GM21717 (cell line): ENCODE results near the gene PRSS33.
A peak's percentile ranks its signal among the peaks of the same experiment; 100 is the strongest.

Experiments
- ATAC-seq: cut with Tn5 transposase; IDR thresholded peaks from one replicate; pipeline ENCODE4 v1.9.1; 2021; ENCODE audit warnings: mild to moderate bottlenecking, moderate library complexity; ENCODE audit not compliant: unreplicated experiment

PRSS33 gene

DNA sequence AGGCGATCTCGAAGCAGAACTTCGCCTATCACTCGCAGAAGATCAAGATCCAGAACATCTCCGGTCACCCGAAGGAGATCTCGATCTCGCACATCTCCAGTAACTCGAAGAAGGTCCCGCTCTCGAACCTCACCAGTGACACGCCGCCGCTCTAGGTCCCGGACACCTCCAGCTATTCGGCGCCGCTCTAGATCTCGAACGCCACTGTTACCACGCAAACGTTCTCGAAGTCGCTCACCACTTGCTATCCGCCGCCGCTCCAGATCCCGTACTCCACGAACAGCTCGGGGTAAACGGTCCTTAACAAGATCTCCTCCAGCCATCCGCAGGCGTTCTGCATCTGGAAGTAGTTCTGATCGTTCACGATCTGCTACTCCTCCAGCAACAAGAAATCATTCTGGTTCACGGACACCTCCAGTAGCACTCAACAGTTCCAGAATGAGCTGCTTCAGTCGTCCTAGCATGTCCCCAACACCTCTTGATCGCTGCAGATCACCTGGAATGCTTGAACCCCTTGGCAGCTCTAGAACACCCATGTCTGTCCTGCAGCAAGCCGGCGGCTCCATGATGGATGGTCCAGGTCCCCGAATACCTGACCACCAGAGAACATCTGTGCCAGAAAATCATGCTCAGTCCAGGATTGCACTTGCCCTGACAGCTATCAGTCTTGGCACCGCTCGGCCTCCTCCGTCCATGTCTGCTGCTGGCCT, 20.8 kb downstream of the PRSS33 start:
- ATAC-seq, result no peak

DNA sequence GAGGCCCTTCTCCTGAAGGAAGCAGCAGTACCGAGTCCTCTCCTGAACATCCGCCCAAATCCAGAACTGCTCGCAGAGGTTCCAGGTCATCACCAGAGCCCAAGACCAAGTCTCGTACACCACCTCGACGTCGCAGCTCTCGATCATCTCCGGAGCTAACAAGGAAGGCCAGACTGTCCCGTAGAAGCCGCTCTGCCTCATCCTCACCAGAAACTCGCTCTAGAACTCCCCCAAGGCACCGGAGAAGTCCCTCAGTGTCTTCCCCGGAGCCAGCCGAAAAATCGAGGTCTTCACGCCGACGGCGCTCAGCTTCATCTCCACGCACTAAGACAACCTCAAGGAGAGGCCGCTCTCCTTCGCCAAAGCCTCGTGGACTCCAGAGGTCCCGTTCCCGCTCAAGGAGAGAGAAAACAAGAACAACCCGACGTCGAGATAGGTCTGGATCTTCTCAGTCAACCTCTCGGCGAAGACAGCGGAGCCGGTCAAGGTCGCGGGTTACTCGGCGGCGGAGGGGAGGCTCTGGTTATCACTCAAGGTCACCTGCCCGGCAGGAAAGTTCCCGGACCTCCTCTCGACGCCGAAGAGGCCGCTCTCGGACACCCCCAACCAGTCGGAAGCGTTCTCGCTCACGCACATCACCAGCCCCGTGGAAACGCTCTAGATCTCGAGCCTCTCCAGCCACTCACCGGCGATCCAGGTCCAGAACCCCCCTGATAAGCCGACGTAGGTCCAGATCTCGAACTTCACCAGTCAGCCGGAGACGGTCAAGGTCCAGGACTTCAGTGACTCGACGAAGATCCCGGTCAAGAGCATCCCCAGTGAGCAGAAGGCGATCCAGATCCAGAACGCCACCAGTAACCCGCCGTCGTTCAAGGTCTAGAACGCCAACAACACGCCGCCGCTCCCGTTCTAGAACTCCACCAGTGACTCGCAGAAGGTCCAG, 21.6 kb downstream of the PRSS33 start:
- ATAC-seq, result no peak

DNA sequence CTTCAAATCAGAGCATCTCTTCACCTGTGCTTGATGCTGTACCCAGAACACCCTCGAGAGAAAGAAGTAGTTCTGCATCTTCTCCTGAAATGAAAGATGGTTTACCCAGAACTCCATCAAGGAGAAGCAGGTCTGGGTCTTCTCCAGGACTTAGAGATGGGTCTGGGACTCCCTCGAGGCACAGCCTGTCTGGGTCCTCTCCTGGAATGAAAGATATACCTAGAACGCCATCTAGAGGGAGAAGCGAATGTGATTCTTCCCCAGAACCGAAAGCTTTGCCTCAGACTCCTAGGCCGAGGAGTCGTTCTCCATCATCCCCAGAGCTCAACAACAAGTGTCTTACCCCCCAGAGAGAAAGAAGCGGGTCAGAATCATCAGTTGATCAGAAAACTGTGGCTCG, 22.6 kb downstream of the PRSS33 start:
- no peak for ATAC-seq

DNA sequence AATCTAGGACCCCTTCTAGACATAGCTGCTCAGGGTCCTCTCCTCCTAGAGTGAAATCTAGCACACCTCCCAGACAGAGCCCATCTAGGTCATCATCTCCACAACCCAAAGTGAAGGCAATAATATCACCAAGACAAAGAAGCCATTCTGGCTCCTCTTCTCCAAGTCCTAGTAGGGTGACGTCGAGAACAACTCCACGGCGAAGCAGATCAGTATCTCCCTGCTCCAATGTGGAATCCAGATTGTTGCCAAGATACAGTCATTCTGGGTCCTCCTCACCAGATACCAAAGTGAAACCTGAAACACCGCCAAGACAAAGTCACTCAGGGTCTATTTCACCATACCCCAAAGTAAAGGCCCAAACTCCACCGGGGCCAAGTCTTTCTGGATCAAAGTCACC, 24.2 kb downstream of the PRSS33 start:
- ATAC-seq, result no peak

DNA sequence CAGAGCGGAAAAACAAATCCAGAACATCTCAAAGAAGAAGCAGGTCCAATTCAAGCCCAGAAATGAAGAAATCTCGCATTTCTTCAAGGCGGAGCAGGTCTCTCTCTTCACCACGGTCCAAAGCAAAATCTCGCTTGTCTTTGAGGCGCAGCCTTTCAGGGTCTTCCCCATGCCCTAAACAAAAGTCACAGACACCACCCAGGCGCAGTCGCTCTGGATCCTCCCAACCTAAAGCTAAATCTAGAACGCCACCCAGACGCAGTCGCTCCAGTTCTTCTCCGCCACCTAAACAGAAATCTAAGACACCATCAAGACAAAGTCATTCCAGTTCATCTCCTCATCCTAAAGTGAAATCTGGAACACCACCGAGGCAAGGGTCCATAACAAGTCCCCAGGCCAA, 24.6 kb downstream of the PRSS33 start:
- ATAC-seq, result no peak

DNA sequence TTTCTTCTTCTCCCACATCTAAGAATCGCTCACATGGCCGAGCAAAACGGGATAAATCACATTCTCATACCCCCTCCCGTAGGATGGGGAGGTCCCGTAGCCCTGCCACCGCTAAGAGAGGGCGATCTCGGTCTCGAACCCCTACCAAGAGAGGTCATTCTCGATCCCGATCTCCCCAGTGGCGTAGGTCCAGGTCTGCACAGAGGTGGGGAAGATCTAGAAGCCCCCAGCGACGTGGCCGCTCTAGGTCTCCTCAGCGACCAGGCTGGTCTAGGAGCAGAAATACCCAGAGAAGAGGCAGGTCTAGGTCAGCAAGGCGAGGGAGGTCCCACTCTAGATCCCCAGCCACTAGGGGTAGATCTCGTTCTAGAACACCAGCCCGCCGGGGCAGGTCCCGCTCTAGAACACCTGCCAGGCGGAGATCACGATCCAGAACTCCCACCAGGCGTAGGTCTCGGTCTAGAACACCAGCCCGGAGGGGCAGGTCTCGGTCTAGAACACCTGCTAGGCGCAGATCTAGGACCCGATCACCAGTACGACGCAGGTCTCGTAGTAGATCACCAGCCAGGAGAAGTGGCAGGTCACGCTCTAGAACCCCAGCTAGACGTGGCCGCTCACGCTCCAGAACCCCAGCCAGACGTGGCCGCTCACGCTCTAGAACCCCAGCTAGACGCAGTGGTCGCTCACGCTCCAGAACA, 25.3 kb downstream of the PRSS33 start:
- no peak for ATAC-seq

DNA sequence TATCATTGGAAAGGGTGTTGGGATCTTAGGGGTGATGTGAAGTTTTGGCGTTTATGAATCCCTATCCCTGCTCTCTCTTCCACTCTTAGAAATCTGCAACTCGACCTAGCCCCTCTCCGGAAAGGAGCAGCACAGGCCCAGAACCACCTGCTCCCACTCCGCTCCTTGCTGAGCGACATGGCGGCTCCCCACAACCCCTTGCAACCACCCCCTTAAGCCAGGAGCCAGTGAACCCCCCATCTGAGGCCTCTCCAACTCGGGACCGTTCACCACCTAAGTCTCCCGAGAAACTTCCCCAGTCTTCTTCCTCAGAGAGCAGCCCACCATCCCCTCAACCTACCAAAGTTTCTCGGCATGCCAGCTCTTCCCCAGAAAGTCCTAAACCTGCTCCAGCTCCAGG, 25.9 kb downstream of the PRSS33 start:
- no peak for ATAC-seq

DNA sequence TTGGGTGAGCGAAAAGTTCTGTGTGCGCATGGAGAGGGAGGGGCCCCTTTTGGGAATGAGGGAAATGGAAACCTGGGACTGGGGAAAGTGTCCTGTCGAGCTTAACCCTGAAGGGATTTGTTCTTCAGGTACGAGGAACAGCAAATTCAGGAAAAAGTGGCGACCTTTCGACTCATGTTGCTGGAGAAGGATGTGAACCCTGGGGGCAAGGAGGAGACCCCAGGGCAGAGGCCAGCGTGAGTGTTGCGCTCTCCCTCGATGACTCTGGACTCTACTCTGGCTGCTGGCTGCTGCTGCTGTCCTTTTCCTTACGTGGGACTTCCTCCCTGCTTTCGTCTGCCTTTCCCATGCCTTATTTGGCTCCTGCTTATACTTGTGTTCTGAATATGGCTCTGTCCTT, 30.0 kb downstream of the PRSS33 start:
- ATAC-seq, result no peak

DNA sequence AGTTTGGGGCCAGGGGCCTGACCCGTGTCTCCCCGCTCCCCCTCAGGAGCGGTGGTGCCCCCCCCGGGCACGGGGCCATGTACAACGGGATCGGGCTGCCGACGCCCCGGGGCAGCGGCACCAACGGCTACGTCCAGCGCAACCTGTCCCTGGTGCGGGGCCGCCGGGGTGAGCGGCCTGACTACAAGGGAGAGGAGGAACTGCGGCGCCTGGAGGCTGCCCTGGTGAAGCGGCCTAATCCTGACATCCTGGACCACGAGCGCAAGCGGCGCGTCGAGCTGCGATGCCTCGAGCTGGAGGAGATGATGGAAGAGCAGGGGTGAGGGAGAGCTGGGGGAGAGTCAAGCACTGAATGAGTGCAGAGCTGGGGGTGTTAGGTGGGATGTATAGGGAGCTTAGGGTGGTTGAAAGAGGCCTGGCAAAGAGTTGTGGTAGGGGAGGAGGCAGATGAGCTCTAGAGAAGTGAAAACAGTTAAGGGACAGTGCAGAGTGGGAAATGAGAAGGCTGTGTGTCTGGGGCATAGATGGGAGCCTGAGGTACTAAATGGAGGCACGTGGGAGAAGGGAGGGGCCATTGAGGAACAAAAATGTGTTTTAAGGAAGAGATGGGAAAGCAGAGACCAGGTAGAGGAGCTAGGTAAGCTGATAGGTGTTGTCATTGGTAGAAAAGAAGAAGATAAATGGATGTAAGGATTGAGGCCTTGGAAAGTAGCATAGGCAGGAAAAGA, 30.9 kb downstream of the PRSS33 start:
- ATAC-seq, result no peak

DNA sequence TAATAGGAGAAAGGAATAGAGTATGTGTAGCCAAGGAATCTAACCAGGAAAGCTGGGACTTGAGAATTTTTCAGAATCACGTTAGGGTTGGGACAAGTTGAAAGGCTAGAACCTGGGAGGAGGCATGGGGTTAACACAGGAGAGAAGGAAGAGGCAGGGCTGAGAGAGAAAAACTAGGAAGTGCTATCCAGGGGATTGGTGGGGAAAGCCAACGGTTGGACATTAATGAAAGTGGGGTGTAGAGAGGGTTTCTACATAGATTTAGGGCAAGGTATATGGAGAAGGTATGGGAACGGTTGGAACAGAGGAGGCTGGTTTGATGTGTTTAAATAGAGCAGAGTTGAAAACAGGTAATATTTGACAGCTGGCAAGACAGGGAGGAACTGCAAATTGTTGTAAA, 32.2 kb downstream of the PRSS33 start:
- no peak for ATAC-seq

DNA sequence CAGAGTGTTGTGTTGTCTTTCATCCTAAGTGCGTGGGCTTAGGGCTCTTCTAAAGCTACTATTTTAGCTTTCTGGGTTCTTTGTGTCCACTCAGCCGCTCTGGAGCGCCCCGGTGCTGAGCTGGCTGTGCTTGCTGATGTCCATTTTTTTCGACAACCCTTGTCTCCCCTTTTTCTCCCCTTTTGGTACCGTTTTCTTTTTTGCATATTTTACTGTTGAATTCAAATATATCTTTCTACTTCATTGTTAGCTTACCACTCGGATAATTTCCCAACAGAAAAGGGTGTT, 33.7 kb downstream of the PRSS33 start:
- ATAC-seq, result no peak

DNA sequence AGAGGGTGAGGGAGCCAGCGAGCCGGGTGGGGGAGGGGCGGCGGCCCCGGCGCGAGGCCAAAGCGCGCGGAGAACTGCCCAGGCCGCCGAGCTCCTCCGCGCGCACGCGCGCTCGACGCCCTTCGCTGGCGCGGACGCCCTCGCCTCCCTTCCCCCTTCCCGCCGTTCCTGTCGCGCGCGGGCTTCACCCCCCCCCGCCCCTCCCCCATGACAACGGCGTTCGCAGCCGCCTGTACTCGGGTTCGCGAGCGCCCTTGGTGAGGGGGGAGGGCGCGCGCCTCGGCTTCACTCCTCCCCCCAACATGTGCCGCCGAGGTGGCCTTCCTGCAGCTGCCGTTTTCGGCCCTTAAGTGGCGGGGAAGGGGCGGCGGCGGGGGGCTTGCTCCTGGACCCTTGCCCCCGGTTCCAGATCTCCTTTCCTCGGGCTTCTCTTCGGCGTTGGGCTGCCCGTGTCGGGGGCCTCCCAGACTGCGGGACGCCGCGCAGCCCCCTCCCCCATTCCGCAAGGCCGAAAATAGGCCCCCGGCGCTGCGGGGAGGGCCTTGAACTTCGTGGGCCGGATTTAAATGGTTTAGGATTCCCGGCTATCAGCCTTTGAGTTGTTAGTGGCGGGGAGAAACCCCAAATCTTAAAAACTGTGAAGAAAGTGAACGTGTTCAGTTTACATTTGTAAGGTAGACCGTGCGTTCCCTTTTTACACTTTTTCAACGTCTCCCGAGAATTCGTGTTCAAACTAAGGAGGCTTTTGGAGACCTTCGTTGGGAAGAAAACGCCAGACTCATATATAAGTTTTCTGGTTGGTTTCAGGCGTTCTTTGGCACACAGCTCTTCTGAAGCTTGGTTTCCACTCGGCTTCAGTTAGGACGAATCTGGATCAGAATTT, 34.3 kb downstream of the PRSS33 start:
- peak; percentile 36 for ATAC-seq

DNA sequence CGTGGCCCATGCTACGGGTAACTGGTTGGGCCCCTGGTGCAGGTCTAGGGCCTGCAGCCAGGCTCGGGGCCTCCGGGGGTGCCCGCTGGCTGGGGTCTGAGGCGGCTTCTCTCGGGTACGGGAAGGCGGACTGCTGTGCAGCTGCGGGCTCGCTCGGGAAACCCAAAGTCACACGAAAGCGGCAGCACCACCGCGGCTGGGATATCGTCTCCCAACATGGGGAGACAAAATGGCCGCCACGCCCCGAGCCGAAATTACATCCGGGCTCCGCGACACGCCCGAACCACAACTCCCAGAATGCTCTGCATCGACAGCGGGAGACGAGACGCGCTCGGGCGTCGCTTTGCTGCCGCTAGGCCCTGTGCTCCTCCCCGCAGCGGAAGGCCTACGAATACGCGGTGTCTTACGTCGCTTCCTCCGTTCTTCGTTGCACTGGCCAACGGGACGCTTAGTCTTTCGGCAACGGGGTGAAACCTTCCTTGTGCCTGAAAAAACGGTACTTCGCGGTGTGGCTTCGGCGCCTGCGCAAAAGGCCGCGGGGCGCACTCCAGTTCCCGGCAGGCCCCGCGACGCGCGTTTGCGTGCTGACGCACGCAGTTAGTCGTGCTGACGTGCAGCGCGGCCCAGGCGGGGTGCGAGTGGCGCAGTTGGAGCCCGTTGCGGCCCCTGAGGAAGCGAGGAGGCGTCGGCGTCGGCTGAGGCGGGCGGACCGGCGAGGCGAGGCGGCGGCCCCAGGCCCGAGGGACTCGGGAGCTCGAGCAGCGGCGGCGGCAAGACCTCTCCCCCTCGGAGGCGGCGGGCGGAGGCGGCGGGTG, 35.1 kb downstream of the PRSS33 start, which contains the start of gene SRRM2:
Gene SRRM2 (plus strand): TSS at position 604 of the 815 bp plus-strand sequence. CDS start 3,727 bp downstream, outside the sequence.
- peak; percentile 66 for ATAC-seq

DNA sequence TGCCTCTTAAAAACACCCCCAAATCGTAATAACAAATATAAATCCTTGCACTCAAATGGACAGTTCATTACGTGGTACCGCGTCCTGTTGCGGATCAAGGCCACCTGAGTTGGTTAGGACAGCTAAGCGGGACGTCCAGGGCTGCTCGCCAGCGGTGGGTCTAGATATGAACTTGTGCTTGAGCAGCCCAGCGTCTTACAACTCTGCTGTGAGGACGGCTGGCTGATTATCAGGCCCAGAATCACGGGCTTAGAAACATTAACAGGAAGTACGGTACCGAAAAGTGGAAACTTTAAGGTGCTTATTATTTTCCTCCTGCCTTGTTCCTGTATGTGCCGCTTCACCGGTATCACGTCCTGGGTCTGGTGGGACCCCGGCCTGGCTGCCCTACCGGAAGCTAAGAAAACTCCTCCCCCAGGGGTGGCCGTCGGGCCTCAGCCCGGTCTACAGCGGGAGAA, 35.8 kb downstream of the PRSS33 start:
- ATAC-seq, result peak; percentile 26

DNA sequence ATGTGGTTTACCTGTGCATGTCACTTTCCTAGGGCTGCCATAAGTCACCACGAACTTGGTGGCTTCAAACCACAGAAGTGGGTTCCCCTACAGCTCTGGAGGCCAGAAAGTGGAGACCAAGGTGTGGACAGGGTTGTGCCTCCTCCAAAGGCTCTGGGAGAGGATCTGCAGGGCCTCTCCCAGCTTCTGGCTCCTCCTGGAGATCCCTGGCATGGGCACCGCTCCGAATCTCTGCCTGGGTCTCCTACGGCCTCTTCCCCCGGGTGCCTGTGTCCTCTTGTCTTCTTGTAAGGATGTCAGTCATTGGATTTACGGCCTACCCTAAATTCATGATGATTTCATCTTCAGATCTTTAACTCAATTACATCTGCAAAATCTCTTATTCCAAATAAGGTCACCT, 37.4 kb downstream of the PRSS33 start:
- no peak for ATAC-seq

DNA sequence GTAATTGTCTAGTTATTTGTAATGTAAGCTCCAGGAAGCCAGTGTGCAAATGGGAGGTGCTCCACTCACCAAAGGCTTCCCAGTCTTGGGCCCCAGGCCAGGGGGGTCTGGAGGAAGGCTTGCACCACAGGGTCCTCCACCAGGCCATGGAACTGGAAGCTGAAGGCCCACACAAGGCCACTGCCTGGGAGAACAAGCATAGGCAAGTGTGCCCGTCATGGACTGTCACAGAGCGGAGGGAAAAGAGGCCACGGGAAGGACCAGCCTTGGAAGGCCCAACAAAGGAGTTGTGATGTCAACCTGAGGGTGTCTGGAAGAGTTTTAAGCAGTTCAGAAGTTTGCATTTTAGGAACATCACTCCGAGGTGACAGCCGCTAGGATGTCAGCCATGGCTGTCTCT, 37.9 kb downstream of the PRSS33 start:
- ATAC-seq, result no peak

DNA sequence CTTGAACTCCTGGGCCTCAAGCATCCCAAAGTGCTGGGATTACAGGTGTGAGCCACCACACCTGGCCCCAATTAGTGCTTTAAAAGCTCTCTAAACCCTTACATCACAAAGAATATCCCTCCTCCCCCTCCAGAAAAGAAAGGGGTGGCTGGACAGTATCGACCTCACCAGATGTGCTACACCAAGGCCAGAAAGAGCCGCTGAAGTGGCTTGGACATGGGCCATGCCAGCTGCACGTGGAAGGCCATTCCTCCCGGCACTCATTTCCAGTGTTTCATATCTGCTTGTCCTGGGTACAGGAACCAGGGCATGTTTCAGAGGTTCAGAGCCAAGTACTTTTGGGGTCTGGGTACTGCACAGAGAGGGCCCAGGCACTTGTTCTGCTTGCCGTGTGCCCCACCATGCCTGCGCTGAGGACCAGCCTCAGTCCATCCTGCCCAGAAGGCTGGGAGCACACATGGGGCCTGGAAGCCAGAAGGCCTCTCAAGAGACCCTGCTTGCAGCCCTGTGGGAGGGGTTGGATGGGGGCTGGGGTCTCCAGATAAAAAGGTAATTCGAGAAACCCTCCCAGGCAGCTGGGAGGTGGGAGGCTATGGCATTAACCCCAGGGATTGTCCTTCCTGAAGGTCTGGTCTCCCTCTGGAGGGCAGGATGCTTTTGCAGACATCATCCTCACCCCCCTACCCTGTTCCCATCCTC, 38.5 kb downstream of the PRSS33 start:
- ATAC-seq, result no peak

DNA sequence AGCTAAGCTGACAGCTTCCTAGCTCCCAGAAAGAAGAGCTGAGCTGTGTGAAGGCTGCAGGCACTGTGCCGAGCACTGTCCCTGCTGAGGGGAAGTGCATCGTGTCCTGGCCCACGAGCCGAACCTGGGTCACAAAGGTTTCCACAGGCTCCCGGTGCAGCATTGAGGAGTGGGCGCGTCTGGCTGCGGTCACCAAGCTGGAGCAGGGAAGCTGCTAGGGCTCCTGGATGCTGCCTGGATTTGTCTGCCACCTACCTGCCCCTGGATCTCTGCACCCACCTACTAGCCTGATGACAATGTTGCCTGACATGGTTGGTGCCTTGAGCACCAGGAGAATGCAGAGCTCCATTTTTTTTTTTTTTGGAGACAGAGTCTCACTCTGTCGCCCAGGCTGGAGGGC, 41.4 kb downstream of the PRSS33 start:
- no peak for ATAC-seq
